ENCODE results near the gene CHST5. TPM values are rescaled to one million over a fixed set of nuclear protein-coding genes. Genes with fewer than 3 reads are reported as not detected.

The CHST5 gene
- total RNA-seq, 1 donor from 2014 or later: 0.27 TPM

DNA sequence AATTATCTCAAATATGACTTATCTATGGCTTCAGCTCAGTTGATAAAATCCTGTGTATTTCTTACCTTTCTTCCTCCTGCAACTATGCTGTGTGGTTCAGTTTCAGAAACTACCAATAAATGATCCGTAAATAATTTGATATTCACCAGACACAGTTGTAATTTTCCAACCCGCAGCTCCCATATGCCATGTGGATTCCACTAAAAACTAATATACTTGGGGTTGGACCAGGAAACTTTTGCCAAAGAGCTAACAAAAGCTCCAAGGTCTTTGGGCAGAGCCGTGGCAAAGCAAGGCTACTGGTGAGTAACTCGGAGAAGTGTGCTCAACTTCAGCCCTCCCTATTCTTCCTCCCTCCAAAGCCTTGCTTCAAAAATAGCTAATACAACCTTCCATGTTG, 38.4 kb downstream of the CHST5 start:
- H3K27me3 Mint-ChIP-seq (ENCODE audit: unreplicated experiment): peaks cover 16% of the 10 kb centered on the region
- DNase-seq (ENCODE audit: extremely low spot score, unreplicated experiment): no peak
- TF ChIP-seq CTCF (IDR thresholded peaks at IDR 0.05): no peak
- peaks cover 7% of the 10 kb centered on the region for H3K4me1 Mint-ChIP-seq (ENCODE audit: unreplicated experiment)
- no peak overlapping the region for H3K27ac Mint-ChIP-seq (ENCODE audit: unreplicated experiment)
- no peaks in the 10 kb centered on the region for H3K9me3 Mint-ChIP-seq (ENCODE audit: unreplicated experiment)
- H3K36me3 Mint-ChIP-seq (ENCODE audit: unreplicated experiment): no peaks in the 10 kb centered on the region
- H3K4me3 Mint-ChIP-seq (ENCODE audit: unreplicated experiment): no peak overlapping the region

- Mint-ChIP-seq H3K4me1 (ENCODE audit: unreplicated experiment) (peaks cover 7% of the 10 kb centered on the region), H3K9me3 (ENCODE audit: unreplicated experiment) (no peaks in the 10 kb centered on the region), H3K27ac (ENCODE audit: unreplicated experiment) (no peak within 1 kb of the TSS), H3K27me3 (ENCODE audit: unreplicated experiment) (peaks cover 16% of the 10 kb centered on the region), H3K36me3 (ENCODE audit: unreplicated experiment) (no peaks in the 10 kb centered on the region), H3K4me3 (ENCODE audit: unreplicated experiment) (peak within 1 kb of the TSS; percentile 79)
- no peak for TF ChIP-seq CTCF (IDR thresholded peaks at IDR 0.05)
- no peak for DNase-seq (ENCODE audit: extremely low spot score, unreplicated experiment)
Observed at GRCh38 chr16:75495076-75495674, 40.7 kb downstream of the CHST5 start, which contains the start of gene CHST6. TSS of gene CHST6 (minus strand) at chr16:75495441. CDS start at chr16:75479828, 15,613 bp downstream.

DNA sequence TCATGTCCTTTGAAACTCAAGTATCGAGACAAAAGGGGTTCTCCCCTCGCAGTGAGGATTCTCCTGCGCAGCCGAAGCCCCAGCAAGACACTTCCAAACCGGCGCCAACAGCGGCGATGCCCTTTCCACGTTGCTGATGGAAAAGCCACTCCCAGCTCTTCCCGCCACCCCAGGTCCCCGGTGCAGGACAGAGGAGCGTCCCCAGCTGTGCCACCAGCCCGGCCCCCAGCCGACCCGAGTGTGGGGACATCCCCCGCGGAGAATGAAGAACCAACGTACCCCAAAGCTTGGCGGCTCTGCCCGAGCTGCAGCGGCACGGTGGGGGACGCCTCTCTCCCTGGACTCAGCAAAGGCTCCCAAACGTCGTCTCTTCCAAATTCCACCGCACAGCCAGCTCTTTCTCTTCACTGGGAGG, 41.2 kb downstream of the CHST5 start:
- Mint-ChIP-seq H3K36me3 (ENCODE audit: unreplicated experiment) (no peaks in the 10 kb centered on the region), H3K27ac (ENCODE audit: unreplicated experiment) (no peak overlapping the region), H3K9me3 (ENCODE audit: unreplicated experiment) (no peaks in the 10 kb centered on the region), H3K27me3 (ENCODE audit: unreplicated experiment) (peaks cover 15% of the 10 kb centered on the region), H3K4me1 (ENCODE audit: unreplicated experiment) (peaks cover 7% of the 10 kb centered on the region), H3K4me3 (ENCODE audit: unreplicated experiment) (peak overlapping the region; percentile 79)
- no peak for TF ChIP-seq CTCF (IDR thresholded peaks at IDR 0.05)
- no peak for DNase-seq (ENCODE audit: extremely low spot score, unreplicated experiment)

DNA sequence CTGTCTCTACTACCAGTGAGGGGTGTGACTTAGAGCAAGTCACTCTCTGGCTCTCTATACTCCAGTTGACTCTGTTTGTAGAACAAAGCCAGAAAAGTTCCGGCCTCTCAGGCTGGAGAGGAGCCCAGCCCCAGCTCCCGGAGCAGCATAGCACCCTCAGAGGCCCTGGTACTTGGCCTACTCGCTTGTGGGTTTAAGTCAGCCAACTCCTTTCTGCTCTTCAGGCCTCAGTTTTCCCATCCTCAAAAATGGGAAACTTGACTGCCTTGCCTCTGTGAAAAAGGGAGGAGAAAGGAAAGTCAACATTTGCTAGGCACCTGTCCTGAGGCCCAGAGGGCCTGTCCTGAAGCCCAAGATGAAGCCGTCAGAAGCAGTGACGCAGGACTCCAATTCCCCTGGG, 41.7 kb downstream of the CHST5 start:
- Mint-ChIP-seq H3K27ac (ENCODE audit: unreplicated experiment) (no peak overlapping the region), H3K36me3 (ENCODE audit: unreplicated experiment) (no peaks in the 10 kb centered on the region), H3K4me3 (ENCODE audit: unreplicated experiment) (peak overlapping the region; percentile 79), H3K9me3 (ENCODE audit: unreplicated experiment) (no peaks in the 10 kb centered on the region), H3K27me3 (ENCODE audit: unreplicated experiment) (peaks cover 13% of the 10 kb centered on the region), H3K4me1 (ENCODE audit: unreplicated experiment) (peaks cover 7% of the 10 kb centered on the region)
- no peak for TF ChIP-seq CTCF (IDR thresholded peaks at IDR 0.05)
- no peak for DNase-seq (ENCODE audit: extremely low spot score, unreplicated experiment)

- Mint-ChIP-seq H3K4me3 (ENCODE audit: unreplicated experiment) (no peak overlapping the region), H3K36me3 (ENCODE audit: unreplicated experiment) (no peaks in the 10 kb centered on the region), H3K27me3 (ENCODE audit: unreplicated experiment) (peaks cover 14% of the 10 kb centered on the region), H3K4me1 (ENCODE audit: unreplicated experiment) (peaks cover 7% of the 10 kb centered on the region), H3K9me3 (ENCODE audit: unreplicated experiment) (no peaks in the 10 kb centered on the region), H3K27ac (ENCODE audit: unreplicated experiment) (no peak overlapping the region)
- peak; percentile 23 for TF ChIP-seq CTCF (IDR thresholded peaks at IDR 0.05)
- no peak for DNase-seq (ENCODE audit: extremely low spot score, unreplicated experiment)
Observed at GRCh38 chr16:75491876-75492275, 44.0 kb downstream of the CHST5 start.
